HG03342 (cell line): ENCODE results near the gene DAPK3.
A peak's percentile ranks its signal among the peaks of the same experiment; 100 is the strongest.
"Not testable (repeated sequence)": the region's sequence is repeated elsewhere in the genome, so short reads cannot be mapped to it uniquely, and the experiment has no call there.

Experiments used
- ATAC-seq: cut with Tn5 transposase; IDR thresholded peaks from one replicate; pipeline ENCODE4 v1.9.1; 2021; ENCODE audit warnings: mild to moderate bottlenecking, moderate library complexity; ENCODE audit not compliant: unreplicated experiment

The DAPK3 gene

DNA sequence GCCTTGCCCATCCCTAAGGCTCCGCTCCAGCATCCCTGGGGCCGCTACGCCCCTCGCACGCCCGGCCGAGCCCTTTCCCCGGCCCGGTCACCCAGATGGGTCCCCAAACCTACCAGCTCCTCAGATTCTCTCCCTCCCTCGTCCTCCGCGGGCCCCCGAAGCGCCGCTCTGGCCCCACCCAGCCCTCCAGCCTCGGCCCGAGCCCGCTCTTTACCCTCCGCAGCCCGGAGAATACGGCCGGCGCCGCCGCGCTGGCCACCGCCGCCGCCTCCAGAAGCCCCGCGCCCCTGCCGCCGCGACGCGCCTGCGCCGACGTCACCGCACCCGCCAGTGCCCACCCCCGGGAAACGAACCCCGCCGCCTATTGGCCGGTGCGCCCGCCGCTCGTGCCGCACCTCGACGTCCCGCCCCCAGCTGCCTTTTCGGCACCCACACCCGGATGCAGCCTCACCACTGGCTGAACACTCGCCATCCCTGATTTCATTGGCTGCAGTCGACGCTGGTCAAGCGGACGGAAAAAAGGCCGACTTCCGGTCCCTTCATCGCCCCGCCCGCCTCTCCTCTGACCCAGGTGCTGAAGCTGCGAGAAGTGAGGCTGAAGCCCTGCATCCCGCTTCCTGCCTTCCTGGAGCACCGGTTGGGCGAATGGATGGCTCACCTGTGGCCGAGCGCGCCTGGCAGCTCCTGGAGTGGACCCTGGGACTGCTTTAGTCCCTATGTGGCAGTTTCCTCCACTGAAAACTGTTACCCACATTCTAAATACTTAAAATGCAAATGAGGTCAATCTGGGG, at the start of gene DAPK3:
Gene DAPK3, minus strand, starts transcription at position 292 of the 791 bp plus-strand sequence. CDS start 1,364 bp downstream, outside the sequence.
- ATAC-seq: peak; percentile 86

DNA sequence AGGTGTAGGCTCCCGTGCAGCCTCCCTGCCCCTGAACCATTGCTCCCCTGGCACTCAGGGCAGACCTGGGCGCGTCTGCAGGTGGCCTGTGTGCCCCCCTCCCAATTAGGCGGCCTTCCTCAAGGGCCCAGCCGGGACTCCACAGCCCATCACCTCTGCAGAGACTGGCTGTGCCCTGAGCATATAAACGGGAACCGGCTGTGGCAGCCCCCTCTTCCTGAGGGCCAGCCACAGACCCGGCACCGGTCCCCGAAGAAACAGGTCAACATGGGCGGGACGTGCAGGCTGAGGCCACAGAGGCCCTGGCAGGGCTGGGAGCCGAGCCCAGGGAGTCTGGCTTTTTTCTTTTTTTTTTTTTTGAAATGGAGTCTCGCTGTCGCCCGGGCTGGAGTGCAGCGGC, 48.7 kb upstream of the DAPK3 start:
- no peak for ATAC-seq

DNA sequence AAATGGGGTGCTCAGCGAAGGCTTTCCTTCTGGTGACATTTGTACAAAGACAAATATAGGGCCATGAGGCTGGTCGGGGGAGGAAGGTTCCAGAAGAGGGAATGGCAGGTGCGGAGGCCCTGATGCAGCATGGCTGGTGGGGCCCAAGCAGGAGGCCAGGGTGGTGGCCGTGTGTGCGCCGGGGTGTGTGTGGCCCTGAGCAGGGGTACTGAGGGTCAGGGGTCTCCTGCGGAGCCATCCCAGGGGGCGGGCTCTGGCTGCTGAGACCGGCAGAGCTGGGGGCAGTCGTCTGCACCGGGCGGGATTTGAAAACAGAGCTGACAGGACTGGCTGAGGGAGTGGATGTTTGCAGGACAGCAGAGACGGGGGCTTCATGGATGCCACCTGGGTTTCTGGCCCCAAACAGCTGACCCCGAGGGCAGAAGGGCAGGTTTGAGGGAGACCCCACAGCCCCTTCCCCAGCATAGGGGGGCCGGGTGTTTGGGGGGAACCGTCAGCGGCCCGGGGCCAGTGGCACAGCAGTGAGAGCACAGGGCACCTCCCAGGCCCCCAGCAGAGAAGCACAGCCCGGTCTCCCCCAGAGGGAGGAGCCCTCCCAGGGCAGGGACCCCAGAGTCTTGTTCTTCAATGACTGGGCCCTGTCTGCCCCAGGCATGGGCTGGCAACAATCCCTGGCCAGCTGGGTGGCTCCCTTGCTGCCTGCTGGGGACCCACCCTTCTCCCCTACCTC, 48.0 kb upstream of the DAPK3 start:
- ATAC-seq: no peak

- no peak for ATAC-seq
Observed at GRCh38 chr19:4018140-4018613, 47.3 kb upstream of the DAPK3 start.

GRCh38 chr19:4016903-4017638, 46.2 kb upstream of the DAPK3 start:
- no peak for ATAC-seq

DNA sequence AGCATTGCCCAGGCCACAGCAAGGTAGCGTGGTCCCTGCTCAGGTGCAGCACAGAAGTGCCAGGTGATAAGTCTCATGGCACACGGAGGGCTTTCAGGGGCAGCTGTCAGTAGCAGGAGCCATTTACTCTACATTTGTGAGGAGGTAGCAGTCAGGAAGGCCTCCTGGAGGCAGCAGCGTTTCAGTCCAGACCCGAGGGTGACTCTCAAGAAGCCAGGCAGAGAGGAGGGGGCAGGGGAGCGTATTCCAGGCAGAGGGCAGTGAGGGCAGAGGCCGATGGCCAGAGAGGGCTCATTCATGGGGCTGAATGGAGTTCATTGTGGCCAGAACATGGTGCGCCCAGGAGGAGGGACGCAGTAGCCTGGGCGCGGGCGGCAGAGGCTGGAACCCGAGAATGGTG, 45.6 kb upstream of the DAPK3 start:
- no peak for ATAC-seq

DNA sequence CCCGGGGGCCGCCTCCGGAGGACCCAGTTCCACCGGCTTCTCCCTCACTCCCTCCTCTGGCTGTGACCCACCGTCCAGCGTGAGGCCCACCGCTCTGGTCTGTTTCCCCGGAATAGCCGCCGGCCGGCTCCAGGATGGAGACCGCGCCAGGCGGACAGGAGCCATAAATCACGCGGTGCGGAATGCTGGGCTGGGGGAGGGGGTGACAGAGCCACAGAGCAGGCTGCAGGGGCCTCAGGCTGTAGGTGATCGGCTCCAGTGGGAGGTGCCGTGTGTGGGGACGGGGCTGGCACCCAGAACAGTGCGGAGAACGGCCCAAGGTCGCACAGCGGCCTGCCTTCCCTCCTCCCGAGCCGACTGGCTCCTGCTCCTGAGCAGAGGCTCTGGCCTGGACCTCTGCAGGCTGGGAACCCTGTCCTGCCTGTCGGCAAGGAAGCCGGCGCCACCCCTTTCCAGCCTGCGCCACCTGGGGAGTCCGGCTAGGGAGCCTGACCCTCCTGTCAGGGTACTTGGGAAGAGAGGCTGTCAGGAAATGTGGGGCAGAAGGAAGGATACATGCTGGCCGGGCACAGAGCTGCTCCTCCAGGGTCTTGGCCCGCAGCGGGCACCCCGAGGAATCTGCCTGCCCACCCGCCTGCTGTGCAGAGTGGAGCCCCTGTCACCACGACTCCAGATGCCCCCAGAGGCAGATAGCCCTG, 45.0 kb upstream of the DAPK3 start:
- ATAC-seq: no peak

GRCh38 chr19:4014541-4015491, 43.9 kb upstream of the DAPK3 start:
- ATAC-seq: no peak

- no peak for ATAC-seq
Observed at GRCh38 chr19:4013886-4014540, 43.1 kb upstream of the DAPK3 start.

DNA sequence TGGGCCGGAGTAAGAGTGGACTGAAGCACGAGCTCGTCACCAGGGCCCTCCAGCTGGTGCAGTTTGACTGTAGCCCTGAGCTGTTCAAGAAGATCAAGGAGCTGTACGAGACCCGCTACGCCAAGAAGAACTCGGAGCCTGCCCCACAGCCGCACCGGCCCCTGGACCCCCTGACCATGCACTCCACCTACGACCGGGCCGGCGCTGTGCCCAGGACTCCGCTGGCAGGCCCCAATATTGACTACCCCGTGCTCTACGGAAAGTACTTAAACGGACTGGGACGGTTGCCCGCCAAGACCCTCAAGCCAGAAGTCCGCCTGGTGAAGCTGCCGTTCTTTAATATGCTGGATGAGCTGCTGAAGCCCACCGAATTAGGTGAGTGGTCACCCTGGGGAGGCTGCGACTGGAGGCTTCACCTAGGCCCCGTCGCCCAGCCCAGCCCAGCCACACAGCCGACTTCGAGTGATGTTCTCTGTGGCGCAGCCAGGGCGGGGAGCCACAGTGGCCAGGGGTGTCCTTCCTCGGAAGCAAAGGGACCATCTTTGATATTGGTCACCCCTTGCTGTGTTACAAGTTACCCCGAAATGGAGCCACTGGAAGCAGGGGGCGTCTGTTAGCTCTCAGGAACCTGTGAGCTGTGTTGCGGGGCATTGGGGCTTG, 42.2 kb upstream of the DAPK3 start:
- no peak for ATAC-seq

GRCh38 chr19:4012092-4012974, 41.4 kb upstream of the DAPK3 start:
- ATAC-seq: no peak

DNA sequence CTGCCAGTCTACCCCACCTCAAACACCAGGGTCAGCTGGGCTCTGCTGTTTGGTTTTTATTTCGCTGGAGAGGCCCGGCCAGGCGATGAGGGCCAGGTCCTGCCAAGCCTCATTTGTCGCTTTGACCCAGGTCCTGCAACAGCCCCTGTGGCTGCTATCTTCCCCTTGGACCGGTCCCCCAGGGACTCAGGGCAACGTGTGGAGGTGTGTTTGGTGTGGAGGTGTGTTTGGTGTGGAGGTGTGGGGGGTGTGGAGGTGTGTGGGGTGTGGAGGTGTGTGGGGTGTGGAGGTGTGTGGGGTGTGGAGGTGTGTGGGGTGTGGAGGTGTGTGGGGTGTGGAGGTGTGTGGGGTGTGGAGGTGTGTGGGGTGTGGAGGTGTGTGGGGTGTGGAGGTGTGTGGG, 40.5 kb upstream of the DAPK3 start:
- ATAC-seq: not testable (repeated sequence)

DNA sequence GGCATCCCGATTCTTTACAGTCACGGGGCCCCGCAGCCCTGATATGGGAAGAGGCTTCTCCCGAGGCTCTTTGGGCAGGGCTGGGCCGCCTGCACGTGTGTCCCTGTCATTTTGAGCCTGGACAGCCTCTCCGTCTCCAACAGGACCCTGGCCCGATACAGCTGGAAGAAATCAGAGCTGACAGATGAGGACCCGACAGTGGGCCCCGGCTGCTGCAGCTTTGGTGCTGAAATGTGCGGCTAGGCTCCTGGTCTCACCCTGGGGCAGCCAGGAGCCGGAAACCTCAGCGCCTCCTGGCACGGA, 39.9 kb upstream of the DAPK3 start:
- ATAC-seq: no peak

- ATAC-seq: no peak
Observed at GRCh38 chr19:4009990-4010807, 39.3 kb upstream of the DAPK3 start.

DNA sequence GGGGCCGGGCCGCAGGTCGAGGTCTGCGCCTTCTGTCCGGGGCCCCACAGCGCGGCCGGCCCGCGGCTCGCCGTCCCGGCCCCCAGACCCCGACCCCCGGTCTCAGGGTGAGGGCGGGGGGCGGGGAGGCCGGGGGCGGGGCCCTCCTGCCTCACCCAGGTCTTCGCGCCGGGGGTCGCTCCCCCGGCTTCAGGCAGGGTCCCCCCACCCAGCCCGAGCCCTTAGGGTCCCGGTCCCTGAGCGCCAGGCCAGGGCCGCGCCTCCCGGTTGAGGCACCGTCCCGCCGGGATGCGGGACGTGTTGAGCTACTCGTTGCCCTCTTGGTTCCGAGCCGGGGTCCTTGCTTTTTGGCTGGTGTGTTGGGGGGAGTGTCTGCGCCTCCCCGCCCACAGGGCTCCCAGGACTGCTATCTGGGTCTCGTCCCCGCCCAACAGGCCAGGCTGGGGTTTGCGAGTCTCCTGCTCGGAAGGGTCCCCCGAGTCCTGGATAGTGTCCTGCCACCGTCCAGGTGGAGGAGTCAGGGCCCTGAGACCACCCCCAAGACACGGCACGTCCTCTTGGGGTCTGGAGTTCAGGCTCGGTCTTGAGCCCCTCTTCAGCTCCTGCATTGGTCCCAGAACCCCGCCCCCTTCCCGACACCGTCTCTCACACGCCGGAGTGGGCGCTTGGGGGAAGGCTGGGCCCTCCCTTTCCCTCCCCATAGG, 37.1 kb upstream of the DAPK3 start:
- peak; percentile 12 for ATAC-seq

DNA sequence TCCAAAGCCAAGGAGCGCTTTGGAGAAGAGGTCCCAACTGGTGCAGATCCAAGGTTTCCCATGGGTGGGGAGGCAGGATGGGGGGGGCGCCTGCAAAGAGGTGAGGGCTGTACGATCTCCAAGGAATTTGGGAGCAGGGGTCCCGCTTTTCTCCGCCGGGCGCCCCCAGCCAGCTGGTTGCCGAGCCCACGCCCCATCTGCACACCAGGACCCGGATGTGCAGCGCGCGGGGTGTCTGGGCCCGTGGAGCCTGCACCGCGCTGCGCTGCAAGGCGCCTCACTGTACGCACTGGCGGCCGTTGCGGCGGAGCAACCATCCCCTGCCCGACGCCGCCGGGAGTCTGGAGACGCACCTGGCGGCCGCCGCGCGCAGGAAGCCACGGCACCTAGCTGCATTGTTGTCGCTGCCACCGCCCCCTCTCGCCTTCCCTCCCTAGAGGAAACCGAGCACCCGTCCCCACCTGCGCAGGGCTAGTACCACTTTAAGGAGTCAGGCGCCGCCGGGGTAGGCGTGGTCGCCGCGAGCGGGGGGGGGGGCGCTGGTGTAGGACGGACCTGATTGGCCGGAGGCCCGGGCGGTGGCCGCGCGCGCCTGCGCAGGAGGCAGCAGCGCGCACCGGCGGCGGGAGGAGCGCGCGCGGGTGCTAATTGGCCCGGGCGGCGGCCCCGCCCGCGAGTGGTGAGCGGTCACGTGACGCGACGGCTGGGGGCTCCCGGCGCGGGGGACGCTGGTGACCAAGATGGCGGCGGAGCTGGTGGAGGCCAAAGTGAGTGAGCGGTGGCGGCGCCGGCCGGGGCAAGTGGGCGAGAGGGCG, 36.3 kb upstream of the DAPK3 start, which contains the start of gene PIAS4:
Gene PIAS4, plus strand, starts transcription at position 716 of the 815 bp plus-strand sequence. Its CDS starts 25 bp downstream, at position 741.
- peak; percentile 72 for ATAC-seq
